Liver (tissue), 9 donors: Measurements from ENCODE around the gene NR2F6. TPM values are rescaled to one million over a fixed set of nuclear protein-coding genes. Genes with fewer than 3 reads are reported as not detected.

ENCODE experiments used
- DNase-seq: peaks from one replicate; pipeline ENCODE4 v3.0.0-alpha.2; 2017; ENCODE audit warnings: low spot score
- H3K27ac ChIP-seq, 2 donors: one replicate each; pipeline ENCODE4 v1.7.0; 2013; ENCODE audit warnings: inconsistent platforms in 2 of 2, low read length in 2 of 2, control low read depth in 1 of 2, low read depth in 1 of 2, mild to moderate bottlenecking in 1 of 2
- H3K27me3 ChIP-seq, 4 donors: one replicate each; pipeline versions ENCODE4 v1.6.1 to v1.7.0; 2013; ENCODE audit warnings: low read length in 3 of 4, inconsistent platforms in 1 of 4, mild to moderate bottlenecking in 1 of 4, moderate library complexity in 1 of 4; ENCODE audit not compliant: control insufficient read depth in 4 of 4, insufficient read depth in 4 of 4
- H3K36me3 ChIP-seq, 4 donors: one replicate each; pipeline versions ENCODE4 v1.6.1 to v1.7.0; 2013; ENCODE audit warnings: low read length in 3 of 4, mild to moderate bottlenecking in 3 of 4, low read depth in 1 of 4, moderate library complexity in 1 of 4; ENCODE audit not compliant: control insufficient read depth in 4 of 4, insufficient read depth in 3 of 4
- H3K4me1 ChIP-seq, 4 donors: one replicate each; pipeline versions ENCODE4 v1.6.1 to v1.7.0; 2013; ENCODE audit warnings: low read length in 3 of 4, mild to moderate bottlenecking in 3 of 4, moderate library complexity in 1 of 4; ENCODE audit not compliant: control insufficient read depth in 4 of 4, insufficient read depth in 4 of 4
- H3K4me3 ChIP-seq, 3 donors: one replicate each; pipeline versions ENCODE4 v1.6.1 to v1.7.0; 2013; ENCODE audit warnings: low read length in 3 of 3, control low read depth in 1 of 3, low read depth in 1 of 3, mild to moderate bottlenecking in 1 of 3
- H3K9ac ChIP-seq, 2 donors: one replicate each; pipeline ENCODE4 v1.7.0; 2013; ENCODE audit warnings: low read length in 2 of 2, mild to moderate bottlenecking in 2 of 2, moderate library complexity in 2 of 2, control low read depth in 1 of 2, low read depth in 1 of 2
- H3K9me3 ChIP-seq, 4 donors: one replicate each; pipeline versions ENCODE4 v1.6.1 to v1.7.0; 2013; ENCODE audit warnings: low read length in 3 of 4; ENCODE audit not compliant: control insufficient read depth in 4 of 4
- CTCF ChIP-seq: fragments of 150-350 bp; IDR thresholded peaks from 2 replicates; pipeline ENCODE4 v1.5.1; 2017; ENCODE audit warnings: improper control_type of control experiment, low read depth, low read length; ENCODE audit not compliant: missing input control
- EGR1 ChIP-seq, 2 donors: IDR thresholded peaks; 2 replicates each; pipeline ENCODE4 v1.6.1; 2016 to 2018; ENCODE audit warnings: antibody characterized with exemption in 2 of 2, low read depth in 2 of 2
- FOXA1 ChIP-seq: IDR thresholded peaks from 2 replicates; pipeline ENCODE4 v1.6.1; 2016; ENCODE audit warnings: antibody characterized with exemption
- FOXA2 ChIP-seq: IDR thresholded peaks from 2 replicates; pipeline ENCODE4 v1.6.1; 2016; ENCODE audit warnings: antibody characterized with exemption
- GABPA ChIP-seq, 2 donors: IDR thresholded peaks in 1 of 2; conservative IDR thresholded peaks in 1 of 2; 2 replicates each; pipeline ENCODE4 v1.6.1; 2016; ENCODE audit warnings: antibody characterized with exemption in 2 of 2, mild to moderate bottlenecking in 1 of 2, moderate library complexity in 1 of 2
- HNF4A ChIP-seq, 2 donors: conservative IDR thresholded peaks; 2 replicates each; pipeline ENCODE4 v1.6.1; 2016; ENCODE audit warnings: antibody characterized with exemption in 2 of 2, mild to moderate bottlenecking in 2 of 2
- HNF4G ChIP-seq: IDR thresholded peaks from 2 replicates; pipeline ENCODE4 v1.6.1; 2016; ENCODE audit warnings: antibody characterized with exemption
- JUND ChIP-seq, 2 donors: IDR thresholded peaks; 2 replicates each; pipeline ENCODE4 v1.6.1; 2016; ENCODE audit warnings: antibody characterized with exemption in 2 of 2
- MAX ChIP-seq: IDR thresholded peaks from 2 replicates; pipeline ENCODE4 v1.6.1; 2016; ENCODE audit warnings: antibody characterized with exemption
- NR2F2 ChIP-seq: IDR thresholded peaks from 2 replicates; pipeline ENCODE4 v1.6.1; 2016; ENCODE audit warnings: antibody characterized with exemption
- RAD21 ChIP-seq, 2 donors: IDR thresholded peaks; 2 replicates each; pipeline ENCODE4 v1.6.1; 2016; ENCODE audit warnings: antibody characterized with exemption in 2 of 2, mild to moderate bottlenecking in 2 of 2
- RXRA ChIP-seq, 2 donors: IDR thresholded peaks; 2 replicates each; pipeline ENCODE4 v1.6.1; 2017 to 2018; ENCODE audit warnings: antibody characterized with exemption in 2 of 2, mild to moderate bottlenecking in 1 of 2
- SP1 ChIP-seq: IDR thresholded peaks from 2 replicates; pipeline ENCODE4 v1.6.1; 2018; ENCODE audit warnings: antibody characterized with exemption, mild to moderate bottlenecking
- YY1 ChIP-seq: IDR thresholded peaks from 2 replicates; pipeline ENCODE4 v1.6.1; 2016; ENCODE audit warnings: antibody characterized with exemption, mild to moderate bottlenecking
- WGBS: extraction: QIAGEN DNeasy Blood & Tissue Kit; methylation state at CpG from one replicate; pipeline ENCODE4 v1.1.7; 2013; 5-methylcytosine and 5-hydroxymethylcytosine counted together
- polyA plus RNA-seq, 2 donors: library from polyadenylated mRNA; stranded (reverse) in 1 of 2; unstranded in 1 of 2; fragments of 200-250 nt in 1 of 2; fragments of >200 nt in 1 of 2; fragmentation: Nextera tagmentation in 1 of 2; extraction: Ambion mirVana in 1 of 2; gene quantifications; one replicate each; pipeline versions ENCODE4 v1.2.1 to v1.2.3, GENCODE V29; 2013 to 2015
- total RNA-seq, 2 donors: library from RNA; depleted of rRNA; stranded (reverse); fragments of >200 nt; gene quantifications; one replicate each; pipeline ENCODE4 v1.2.3, GENCODE V29; 2014
- TF ChIP-seq, protein P1 (sequence below): IDR thresholded peaks from 2 replicates; pipeline ENCODE4 v1.6.1; 2016; ENCODE audit warnings: antibody characterized with exemption, mild to moderate bottlenecking
- TF ChIP-seq, protein P2 (sequence below): IDR thresholded peaks from 2 replicates; pipeline ENCODE4 v1.6.1; 2016; ENCODE audit warnings: antibody characterized with exemption
- donor health status: healthy.
- donor health status: healthy.
- donor health status: healthy.
- donor health status: healthy.
- donor health status: healthy.

The NR2F6 gene
- total and polyA plus RNA-seq, 4 donors: 30.5 to 86.1 (median 52.6) TPM

DNA sequence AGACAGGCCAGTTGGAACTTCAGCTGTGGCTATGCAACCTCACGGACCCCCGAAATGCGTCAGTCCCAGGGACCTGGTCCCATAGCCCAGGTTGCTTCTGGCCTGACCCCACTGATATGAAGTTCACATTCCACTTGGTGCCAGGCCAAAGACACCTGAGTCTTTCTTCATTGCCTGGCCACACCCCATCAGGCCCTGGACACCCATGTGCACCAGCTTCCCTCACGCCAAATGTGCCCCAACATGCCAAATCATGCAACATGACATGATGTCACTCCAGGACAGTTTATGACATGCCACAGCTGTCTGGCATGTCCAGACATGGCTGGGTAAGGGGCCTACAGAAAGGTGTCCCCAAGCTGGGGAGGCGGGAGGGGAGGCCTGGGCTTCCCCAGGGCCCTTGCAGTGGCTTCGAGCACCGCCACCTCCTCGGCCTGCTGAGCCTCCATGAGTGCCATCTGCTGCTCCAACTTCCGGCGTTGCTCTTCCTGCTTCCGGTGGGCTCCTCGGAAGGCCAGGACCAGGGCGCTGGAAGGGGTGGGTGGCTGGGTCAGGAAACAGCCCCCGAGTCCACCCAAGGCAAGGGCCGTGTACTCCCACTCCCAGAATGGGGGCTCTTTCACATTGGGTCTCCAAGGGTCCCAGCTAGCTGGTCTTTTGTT lies 4.3 kb upstream of the NR2F6 start:
- no peak overlapping the region for H3K27ac ChIP-seq
- DNase-seq: no peak

DNA sequence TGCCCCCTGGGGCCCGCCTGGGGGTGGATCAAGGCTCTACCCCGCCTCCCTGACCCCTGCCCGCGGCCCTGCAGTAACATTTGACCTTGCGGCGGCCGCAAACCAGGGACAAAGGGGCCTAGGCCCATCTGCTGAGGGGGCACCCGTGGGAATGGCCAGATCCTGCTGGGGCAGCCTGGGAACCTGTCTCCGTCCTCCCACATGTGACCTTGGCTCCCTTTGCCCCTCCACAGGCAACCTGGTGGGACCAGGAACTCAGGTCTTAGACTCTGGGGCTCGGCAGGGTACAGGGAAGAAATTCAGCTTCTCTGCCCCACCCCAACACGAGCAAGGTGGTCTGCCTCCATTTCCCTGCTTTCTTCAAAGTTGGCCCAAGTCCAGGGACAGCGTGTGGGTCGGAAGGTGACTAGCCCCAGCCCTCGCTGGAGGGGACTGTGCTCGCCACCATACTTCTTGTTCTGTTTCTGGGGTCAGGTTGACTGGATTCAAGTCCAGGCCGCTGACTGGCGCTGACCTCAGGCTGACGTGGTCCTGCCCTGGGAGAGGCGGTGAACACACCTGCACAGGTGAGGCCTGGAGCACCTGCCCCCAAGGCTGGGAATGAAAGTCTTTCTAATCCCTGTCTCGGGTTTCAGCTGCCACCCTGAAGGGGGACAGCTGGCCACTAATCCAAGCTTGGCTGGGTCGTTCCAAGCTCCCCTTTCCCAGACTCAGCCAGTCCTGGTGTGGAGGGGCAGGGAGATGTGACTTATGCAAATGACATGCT lies 2.5 kb upstream of the NR2F6 start:
- TF ChIP-seq CTCF (no peak), RAD21 (IDR thresholded peaks at IDR 0.05) (no peak), JUND (IDR thresholded peaks at IDR 0.05) (no peak), NR2F2 (peak; percentile 42), SP1 (peak; percentile 12), EGR1 (IDR thresholded peaks at IDR 0.05; ENCODE audit: low read depth in 2 of 2) (no peak), FOXA2 (no peak), YY1 (no peak), RXRA (IDR thresholded peaks at IDR 0.05) (peak in 1 of 2 donors; percentile 55), HNF4G (no peak), FOXA1 (no peak), HNF4A (conservative IDR thresholded peaks at IDR 0.05) (peak; percentile 18 to 35), GABPA (IDR thresholded peaks at IDR 0.05 in 1 of 2, conservative IDR thresholded peaks at IDR 0.05 in 1 of 2) (no peak)
- TF ChIP-seq, protein P1, sequence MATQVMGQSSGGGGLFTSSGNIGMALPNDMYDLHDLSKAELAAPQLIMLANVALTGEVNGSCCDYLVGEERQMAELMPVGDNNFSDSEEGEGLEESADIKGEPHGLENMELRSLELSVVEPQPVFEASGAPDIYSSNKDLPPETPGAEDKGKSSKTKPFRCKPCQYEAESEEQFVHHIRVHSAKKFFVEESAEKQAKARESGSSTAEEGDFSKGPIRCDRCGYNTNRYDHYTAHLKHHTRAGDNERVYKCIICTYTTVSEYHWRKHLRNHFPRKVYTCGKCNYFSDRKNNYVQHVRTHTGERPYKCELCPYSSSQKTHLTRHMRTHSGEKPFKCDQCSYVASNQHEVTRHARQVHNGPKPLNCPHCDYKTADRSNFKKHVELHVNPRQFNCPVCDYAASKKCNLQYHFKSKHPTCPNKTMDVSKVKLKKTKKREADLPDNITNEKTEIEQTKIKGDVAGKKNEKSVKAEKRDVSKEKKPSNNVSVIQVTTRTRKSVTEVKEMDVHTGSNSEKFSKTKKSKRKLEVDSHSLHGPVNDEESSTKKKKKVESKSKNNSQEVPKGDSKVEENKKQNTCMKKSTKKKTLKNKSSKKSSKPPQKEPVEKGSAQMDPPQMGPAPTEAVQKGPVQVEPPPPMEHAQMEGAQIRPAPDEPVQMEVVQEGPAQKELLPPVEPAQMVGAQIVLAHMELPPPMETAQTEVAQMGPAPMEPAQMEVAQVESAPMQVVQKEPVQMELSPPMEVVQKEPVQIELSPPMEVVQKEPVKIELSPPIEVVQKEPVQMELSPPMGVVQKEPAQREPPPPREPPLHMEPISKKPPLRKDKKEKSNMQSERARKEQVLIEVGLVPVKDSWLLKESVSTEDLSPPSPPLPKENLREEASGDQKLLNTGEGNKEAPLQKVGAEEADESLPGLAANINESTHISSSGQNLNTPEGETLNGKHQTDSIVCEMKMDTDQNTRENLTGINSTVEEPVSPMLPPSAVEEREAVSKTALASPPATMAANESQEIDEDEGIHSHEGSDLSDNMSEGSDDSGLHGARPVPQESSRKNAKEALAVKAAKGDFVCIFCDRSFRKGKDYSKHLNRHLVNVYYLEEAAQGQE: no peak
- H3K27me3 ChIP-seq: no peaks in the 10 kb centered on the region
- H3K4me3 ChIP-seq: no peak overlapping the region
- no peaks in the 10 kb centered on the region for H3K36me3 ChIP-seq
- peaks cover 3 to 32% (median 26%) of the 10 kb centered on the region in 4 donors for H3K4me1 ChIP-seq
- peak; percentile 63 for DNase-seq
- H3K27ac ChIP-seq: peak overlapping the region in 1 of 2 donors; percentile 21
- H3K9me3 ChIP-seq: no peaks in the 10 kb centered on the region
- 72% methylated on average over 21 of the region's 21 CpGs for WGBS
- H3K9ac ChIP-seq: no peak overlapping the region

More for the DNA sequence above, 4.3 kb upstream of the NR2F6 start:
- no peak for TF ChIP-seq GABPA (IDR thresholded peaks at IDR 0.05 in 1 of 2, conservative IDR thresholded peaks at IDR 0.05 in 1 of 2)
- TF ChIP-seq, protein P2, sequence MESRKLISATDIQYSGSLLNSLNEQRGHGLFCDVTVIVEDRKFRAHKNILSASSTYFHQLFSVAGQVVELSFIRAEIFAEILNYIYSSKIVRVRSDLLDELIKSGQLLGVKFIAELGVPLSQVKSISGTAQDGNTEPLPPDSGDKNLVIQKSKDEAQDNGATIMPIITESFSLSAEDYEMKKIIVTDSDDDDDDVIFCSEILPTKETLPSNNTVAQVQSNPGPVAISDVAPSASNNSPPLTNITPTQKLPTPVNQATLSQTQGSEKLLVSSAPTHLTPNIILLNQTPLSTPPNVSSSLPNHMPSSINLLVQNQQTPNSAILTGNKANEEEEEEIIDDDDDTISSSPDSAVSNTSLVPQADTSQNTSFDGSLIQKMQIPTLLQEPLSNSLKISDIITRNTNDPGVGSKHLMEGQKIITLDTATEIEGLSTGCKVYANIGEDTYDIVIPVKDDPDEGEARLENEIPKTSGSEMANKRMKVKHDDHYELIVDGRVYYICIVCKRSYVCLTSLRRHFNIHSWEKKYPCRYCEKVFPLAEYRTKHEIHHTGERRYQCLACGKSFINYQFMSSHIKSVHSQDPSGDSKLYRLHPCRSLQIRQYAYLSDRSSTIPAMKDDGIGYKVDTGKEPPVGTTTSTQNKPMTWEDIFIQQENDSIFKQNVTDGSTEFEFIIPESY: no peak
- TF ChIP-seq RXRA (IDR thresholded peaks at IDR 0.05): no peak
- TF ChIP-seq YY1: no peak
- TF ChIP-seq MAX: no peak
- WGBS: 84% methylated on average over 15 of the region's 15 CpGs
- no peaks in the 10 kb centered on the region for H3K9me3 ChIP-seq
- no peak overlapping the region for H3K9ac ChIP-seq
- peaks cover 3 to 27% (median 23%) of the 10 kb centered on the region in 4 donors for H3K4me1 ChIP-seq
- no peaks in the 10 kb centered on the region for H3K36me3 ChIP-seq
- no peak overlapping the region for H3K4me3 ChIP-seq
- no peaks in the 10 kb centered on the region for H3K27me3 ChIP-seq
